SU-DHL-6 (cell line): ENCODE data around the gene KLKB1.

Experiments used
- H2AFZ ChIP-seq: fragments of 200-600 bp; sonication (generic); 2 replicates; pipeline ENCODE4 v1.6.1; 2014; ENCODE audit warnings: low read depth, mild to moderate bottlenecking, moderate library complexity, mixed read lengths, antibody characterized with exemption, low read length; ENCODE audit not compliant: severe bottlenecking
- H3F3A ChIP-seq: fragments of 200-600 bp; shearing (Covaris generic); 2 replicates; pipeline ENCODE4 v1.6.0; 2016; ENCODE audit warnings: antibody characterized with exemption, mild to moderate bottlenecking; ENCODE audit not compliant: insufficient read depth
- H3K27ac ChIP-seq: fragments of 200-600 bp; sonication (generic); 2 replicates; pipeline ENCODE4 v1.5.1; 2016; ENCODE audit warnings: low read depth, mild to moderate bottlenecking, low read length, moderate library complexity, mixed read lengths
- H3K27me3 ChIP-seq: fragments of 200-600 bp; sonication (generic), shearing (Covaris generic); 2 replicates; pipeline ENCODE4 v1.6.0; 2014; ENCODE audit warnings: mild to moderate bottlenecking, low read length
- H3K36me3 ChIP-seq: fragments of 200-600 bp; sonication (generic); 2 replicates; pipeline ENCODE4 v1.6.1; 2014; ENCODE audit warnings: mild to moderate bottlenecking, low read length, mixed read lengths
- H3K4me2 ChIP-seq: fragments of 300-600, 200-600 bp; shearing (Covaris generic), sonication (generic); 2 replicates; pipeline ENCODE4 v1.6.0; 2014; ENCODE audit warnings: low read length, low read depth, mild to moderate bottlenecking; ENCODE audit not compliant: poor library complexity, severe bottlenecking
- H3K4me3 ChIP-seq: fragments of 200-600 bp; sonication (generic); 2 replicates; pipeline ENCODE4 v1.5.1; 2014; ENCODE audit warnings: antibody characterized with exemption, low read length, mild to moderate bottlenecking, mixed read lengths; ENCODE audit not compliant: insufficient read depth, poor library complexity, severe bottlenecking
- H3K79me2 ChIP-seq: fragments of 200-600 bp; sonication (generic); 2 replicates; pipeline ENCODE4 v1.6.1; 2014; ENCODE audit warnings: mild to moderate bottlenecking, low read length, moderate library complexity; ENCODE audit not compliant: insufficient read depth
- H3K9ac ChIP-seq: fragments of 200-600 bp; sonication (generic); 2 replicates; pipeline ENCODE4 v1.7.0; 2014; ENCODE audit warnings: mild to moderate bottlenecking, low read length
- H3K9me2 ChIP-seq: fragments of 200-600 bp; sonication (generic); replicated peaks from 2 replicates; pipeline ENCODE4 v1.6.1; 2014; ENCODE audit warnings: low read length; ENCODE audit not compliant: insufficient read depth
- H3K9me3 ChIP-seq: fragments of 200-600 bp; sonication (generic); 2 replicates; pipeline ENCODE4 v1.6.1; 2014; ENCODE audit warnings: low read length, mixed read lengths; ENCODE audit not compliant: insufficient read depth
- H4K20me1 ChIP-seq: fragments of 200-600 bp; sonication (generic); 2 replicates; pipeline ENCODE4 v1.6.1; 2014; ENCODE audit warnings: low read depth, mild to moderate bottlenecking, antibody characterized with exemption, low read length, moderate library complexity, mixed read lengths
- EZH2phosphoT487 ChIP-seq: fragments of 200-600 bp; sonication (generic), shearing (Covaris generic); conservative IDR thresholded peaks from 2 replicates; pipeline ENCODE4 v1.6.1; 2018; ENCODE audit warnings: mild to moderate bottlenecking, antibody characterized with exemption, low read length, moderate library complexity, mixed read lengths
- TF ChIP-seq, protein P1 (sequence below): fragments of 200-600 bp; sonication (generic); IDR thresholded peaks from one replicate; pipeline ENCODE4 v1.5.1; 2017; ENCODE audit warnings: antibody characterized with exemption, mild to moderate bottlenecking, low read length, moderate library complexity; ENCODE audit not compliant: insufficient read depth, poor library complexity, severe bottlenecking

KLKB1 gene

DNA sequence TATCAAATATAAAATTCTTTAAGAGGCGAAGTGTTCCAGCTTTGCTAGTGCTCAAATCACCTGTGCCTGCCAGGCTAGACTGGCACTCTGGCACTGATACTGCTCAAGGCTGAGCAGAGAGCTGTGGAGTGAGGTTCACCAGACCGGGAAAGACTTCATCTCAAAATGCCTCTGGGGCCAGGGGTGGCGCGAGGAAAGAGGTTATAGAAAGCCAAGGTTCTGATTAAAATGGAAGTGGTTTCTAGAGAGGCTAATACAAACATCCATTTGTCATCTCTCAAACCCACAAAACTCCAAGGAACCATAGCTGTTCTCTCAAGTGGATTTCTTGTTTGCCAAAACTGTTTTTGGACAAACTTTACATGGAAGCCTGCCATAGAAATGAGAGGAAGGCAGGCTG, 80.2 kb downstream of the KLKB1 start:
- no peak overlapping the region for H2AFZ ChIP-seq
- H3F3A ChIP-seq: no peaks in the 10 kb centered on the region
- no peak overlapping the region for H3K4me3 ChIP-seq
- no peak overlapping the region for H3K9ac ChIP-seq
- no peaks in the 10 kb centered on the region for H3K9me3 ChIP-seq
- no peaks in the 10 kb centered on the region for H3K36me3 ChIP-seq
- TF ChIP-seq EZH2phosphoT487: no peak
- TF ChIP-seq, protein P1, sequence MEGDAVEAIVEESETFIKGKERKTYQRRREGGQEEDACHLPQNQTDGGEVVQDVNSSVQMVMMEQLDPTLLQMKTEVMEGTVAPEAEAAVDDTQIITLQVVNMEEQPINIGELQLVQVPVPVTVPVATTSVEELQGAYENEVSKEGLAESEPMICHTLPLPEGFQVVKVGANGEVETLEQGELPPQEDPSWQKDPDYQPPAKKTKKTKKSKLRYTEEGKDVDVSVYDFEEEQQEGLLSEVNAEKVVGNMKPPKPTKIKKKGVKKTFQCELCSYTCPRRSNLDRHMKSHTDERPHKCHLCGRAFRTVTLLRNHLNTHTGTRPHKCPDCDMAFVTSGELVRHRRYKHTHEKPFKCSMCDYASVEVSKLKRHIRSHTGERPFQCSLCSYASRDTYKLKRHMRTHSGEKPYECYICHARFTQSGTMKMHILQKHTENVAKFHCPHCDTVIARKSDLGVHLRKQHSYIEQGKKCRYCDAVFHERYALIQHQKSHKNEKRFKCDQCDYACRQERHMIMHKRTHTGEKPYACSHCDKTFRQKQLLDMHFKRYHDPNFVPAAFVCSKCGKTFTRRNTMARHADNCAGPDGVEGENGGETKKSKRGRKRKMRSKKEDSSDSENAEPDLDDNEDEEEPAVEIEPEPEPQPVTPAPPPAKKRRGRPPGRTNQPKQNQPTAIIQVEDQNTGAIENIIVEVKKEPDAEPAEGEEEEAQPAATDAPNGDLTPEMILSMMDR: no peak
- no peaks in the 10 kb centered on the region for H3K27me3 ChIP-seq
- no peaks in the 10 kb centered on the region for H3K79me2 ChIP-seq
- no peaks in the 10 kb centered on the region for H3K9me2 ChIP-seq
- no peaks in the 10 kb centered on the region for H4K20me1 ChIP-seq
- H3K4me2 ChIP-seq: no peak overlapping the region
- no peak overlapping the region for H3K27ac ChIP-seq

DNA sequence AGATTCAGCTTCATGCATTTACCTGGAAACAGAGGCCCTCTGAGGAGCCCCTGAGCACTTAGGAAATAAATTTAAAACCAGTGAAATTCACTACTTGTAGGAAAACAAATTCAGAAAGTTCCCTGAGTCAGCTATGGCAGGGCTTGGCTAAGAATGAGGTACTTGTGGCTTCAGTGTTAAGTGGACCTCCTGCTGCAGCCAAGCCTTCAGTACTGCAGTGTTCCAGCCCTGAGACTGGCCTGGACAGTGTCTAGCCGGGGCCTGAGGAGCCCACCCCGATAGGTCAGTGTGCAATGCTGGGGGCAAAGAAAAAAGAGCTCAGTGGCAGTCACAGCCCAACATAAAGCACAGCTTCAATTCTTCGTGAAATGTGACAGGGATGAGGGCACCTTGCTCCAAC, 80.6 kb downstream of the KLKB1 start:
- H3K27ac ChIP-seq: no peak overlapping the region
- no peaks in the 10 kb centered on the region for H4K20me1 ChIP-seq
- TF ChIP-seq, protein P1: no peak
- TF ChIP-seq EZH2phosphoT487: no peak
- H3K4me3 ChIP-seq: no peak overlapping the region
- no peaks in the 10 kb centered on the region for H3K79me2 ChIP-seq
- H3K4me2 ChIP-seq: no peak overlapping the region
- H3K9ac ChIP-seq: no peak overlapping the region
- no peak overlapping the region for H2AFZ ChIP-seq
- no peaks in the 10 kb centered on the region for H3K36me3 ChIP-seq
- H3K27me3 ChIP-seq: no peaks in the 10 kb centered on the region
- no peaks in the 10 kb centered on the region for H3K9me3 ChIP-seq
- no peaks in the 10 kb centered on the region for H3F3A ChIP-seq
- no peaks in the 10 kb centered on the region for H3K9me2 ChIP-seq
